H4 (cell line): ENCODE results near the gene HSD3B2. TPM values are rescaled to one million over a fixed set of nuclear protein-coding genes. Genes with fewer than 3 reads are reported as not detected.
"Not testable (repeated sequence)": the region's sequence is repeated elsewhere in the genome, so short reads cannot be mapped to it uniquely, and the experiment has no call there.

ENCODE experiments used
- DNase-seq: peaks from one replicate; pipeline ENCODE4 v3.0.0-alpha.2; 2015; ENCODE audit warnings: low spot score
- total RNA-seq: library from RNA; depleted of rRNA; stranded (reverse); fragments of >200 nt; shearing (Covaris generic); gene quantifications from 2 replicates; pipeline ENCODE4 v1.2.3, GENCODE V29; 2014; rRNA removed

The HSD3B2 gene
- not detected in 2 replicates for total RNA-seq

DNA sequence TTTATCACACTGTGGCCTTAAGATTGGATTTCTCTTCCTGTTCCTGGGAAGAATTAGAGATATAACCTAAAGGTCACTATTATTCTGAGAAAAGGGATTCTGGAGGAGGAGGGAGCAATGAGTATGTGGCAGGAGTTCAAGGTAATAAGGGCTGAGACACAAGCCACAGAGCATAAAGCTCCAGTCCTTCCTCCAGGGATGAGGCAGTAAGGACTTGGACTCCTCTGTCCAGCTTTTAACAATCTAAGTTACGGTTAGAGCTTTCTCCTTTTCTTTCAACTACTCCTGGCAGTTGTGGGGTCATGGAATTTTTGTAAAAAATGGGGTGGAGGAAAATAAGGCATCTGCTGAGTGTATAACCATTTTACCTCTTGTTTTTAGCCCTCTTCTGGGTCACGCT, at the start of gene HSD3B2:
TSS of gene HSD3B2 (plus strand) at position 201 of the 400 bp plus-strand sequence. CDS start 270 bp downstream, outside the sequence.
- DNase-seq = no peak

DNA sequence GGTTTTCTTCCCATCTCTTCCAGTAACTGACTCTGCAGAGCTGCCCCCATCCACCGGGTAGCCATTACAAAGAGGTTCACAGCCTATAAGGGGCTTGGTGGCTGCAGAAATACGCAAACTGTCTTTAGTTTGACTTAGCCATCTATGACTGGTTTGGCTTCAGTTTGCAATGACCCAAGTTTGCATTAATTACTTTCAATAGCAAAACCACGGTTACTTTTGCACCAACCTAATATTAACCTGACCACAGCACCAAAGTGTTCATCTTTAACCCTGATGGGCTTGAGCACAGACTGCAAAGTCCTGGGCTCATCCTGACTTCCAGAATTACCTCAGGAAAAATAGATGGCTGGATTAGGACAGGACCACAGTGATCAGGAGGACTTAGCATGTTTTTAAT, 48.5 kb upstream of the HSD3B2 start:
- DNase-seq = no peak

DNA sequence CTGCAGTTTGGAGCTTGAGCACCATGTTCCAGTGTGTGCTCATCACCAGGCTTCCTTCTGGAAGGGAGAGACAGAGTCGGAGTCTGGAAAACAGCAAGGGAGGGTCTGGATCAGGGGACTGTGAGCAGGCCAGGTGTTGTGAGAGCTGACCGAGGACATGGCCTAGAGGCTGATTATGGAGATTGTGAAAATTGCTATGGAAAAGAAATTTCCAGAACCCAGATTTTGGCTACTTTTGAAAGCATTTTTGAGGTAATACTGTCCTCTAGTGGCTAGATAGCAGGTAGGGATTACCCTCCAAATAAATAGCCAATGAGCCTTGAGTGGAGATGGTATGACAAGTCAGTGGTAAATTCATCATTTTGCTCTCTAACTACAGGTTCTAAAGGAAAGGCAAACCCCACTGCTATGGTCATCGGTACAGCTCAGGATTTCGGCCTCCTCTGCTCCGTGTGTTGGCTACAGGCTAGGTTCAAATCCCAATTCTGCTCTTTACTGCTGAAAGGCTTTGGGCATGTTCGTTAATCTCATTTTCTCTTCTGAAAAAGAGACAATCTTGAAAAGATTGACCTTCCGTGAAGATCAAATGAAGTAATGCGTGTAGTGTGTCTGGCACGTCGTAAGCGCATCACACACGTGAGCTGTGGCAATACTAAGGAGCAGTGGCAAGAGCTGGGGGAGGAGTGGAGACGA, 47.4 kb upstream of the HSD3B2 start:
- DNase-seq = peak; percentile 59

DNA sequence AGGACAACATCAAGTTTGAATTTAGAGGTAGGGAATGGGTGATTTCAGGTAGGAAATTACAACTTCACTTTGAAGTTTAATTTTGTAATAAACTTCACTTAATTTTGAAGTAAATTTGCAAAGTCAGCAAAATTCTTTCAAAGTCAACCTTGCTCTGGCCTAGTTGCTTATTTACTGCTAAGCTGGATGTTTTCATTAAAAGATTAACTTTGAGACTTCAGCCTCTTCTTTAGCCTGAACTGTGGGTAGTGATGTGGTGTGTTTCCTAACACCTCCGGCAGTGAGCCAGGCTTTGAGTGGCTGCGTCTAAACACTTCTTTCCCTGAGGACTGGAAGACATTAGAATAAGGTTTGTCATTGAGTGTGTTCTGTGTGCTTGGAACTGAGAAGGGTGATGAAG, 46.4 kb upstream of the HSD3B2 start, which contains the start of gene HAO2:
TSS of gene HAO2 (plus strand) at position 232 of the 400 bp plus-strand sequence. CDS start 12,301 bp downstream, outside the sequence.
- no peak for DNase-seq

DNA sequence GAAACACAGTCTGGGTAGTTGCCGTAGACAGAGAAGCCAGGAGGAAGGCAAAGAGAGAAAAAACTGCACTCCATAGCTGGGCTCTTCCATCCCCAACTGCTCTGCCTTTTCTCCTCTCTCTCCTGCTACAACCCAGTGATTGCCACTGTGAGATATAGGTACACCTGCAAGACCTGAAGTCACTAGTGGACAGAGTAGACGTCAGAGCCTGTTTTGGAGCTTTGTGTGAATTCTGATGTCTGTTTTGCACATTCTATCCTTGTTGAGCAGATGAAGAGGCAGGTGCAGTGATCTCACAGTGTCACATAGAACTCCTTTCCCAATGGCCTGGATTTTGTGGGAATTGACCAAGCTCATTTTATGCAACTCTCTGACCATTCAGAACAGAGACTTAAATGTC, 44.2 kb upstream of the HSD3B2 start:
- no peak for DNase-seq

DNA sequence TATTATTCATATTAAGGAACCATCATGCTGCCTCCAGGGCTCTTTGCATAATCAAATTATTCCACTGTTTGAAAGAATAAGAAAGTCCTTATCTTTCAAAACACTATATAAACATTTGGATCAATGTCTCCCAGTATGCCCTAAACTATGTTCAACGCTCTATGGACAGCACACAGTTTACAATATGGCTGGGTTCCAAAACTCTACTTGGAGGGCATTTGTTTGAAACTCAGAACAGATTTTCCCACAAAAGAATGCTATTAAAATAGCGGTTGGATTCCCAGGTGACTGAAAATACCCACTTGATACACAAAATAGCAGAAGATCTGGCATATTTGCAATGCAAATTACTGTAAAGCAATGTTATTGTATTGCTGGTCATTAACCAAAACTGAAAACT, 43.1 kb upstream of the HSD3B2 start:
- DNase-seq = no peak

DNA sequence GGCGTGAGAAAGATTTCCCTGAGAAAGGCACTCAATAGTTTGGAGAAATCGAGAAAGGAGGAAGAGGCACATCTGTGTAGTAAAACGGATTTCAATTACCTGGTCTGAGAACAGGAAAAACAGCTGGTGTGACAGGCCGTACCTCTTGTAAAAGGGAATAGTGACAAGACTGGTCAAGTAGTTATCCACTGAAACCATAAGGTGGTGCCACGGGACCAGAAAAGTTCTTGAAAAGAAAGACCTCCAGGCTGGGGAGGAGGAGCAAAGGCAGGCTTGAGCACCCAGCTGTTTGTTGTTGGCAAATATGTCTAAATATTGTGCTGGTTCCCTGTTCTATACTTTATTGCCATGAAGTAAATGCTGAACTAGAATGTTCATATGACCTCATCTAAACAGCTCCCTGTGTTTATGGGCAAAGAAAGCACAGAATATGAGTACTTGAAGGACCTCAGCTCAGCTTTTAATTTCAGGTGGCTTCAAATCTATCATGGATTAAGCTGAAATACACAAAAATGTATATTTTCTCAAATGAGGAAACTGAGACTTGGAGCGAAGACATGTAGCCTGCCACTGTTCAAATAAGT, 42.4 kb upstream of the HSD3B2 start:
- peak; percentile 83 for DNase-seq

DNA sequence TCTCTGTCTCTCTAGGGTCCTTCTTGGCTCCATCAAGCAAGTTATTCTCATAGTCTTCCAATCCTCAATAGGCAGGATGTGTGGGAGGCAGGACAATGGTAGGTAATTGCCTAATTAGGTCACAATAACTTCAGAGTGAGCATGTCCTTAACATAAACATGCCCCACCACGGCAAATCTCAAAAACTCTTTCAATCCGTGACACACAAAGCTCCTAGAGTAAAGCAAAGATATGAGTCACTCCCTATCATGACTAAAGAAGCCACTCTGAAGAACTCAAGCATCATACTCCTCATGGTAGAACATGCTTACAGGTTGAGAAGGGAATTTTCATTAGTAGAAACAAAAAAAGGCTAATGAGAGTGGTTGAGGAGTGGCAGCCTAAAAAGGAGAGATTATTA, 41.5 kb upstream of the HSD3B2 start:
- DNase-seq = peak; percentile 86

DNA sequence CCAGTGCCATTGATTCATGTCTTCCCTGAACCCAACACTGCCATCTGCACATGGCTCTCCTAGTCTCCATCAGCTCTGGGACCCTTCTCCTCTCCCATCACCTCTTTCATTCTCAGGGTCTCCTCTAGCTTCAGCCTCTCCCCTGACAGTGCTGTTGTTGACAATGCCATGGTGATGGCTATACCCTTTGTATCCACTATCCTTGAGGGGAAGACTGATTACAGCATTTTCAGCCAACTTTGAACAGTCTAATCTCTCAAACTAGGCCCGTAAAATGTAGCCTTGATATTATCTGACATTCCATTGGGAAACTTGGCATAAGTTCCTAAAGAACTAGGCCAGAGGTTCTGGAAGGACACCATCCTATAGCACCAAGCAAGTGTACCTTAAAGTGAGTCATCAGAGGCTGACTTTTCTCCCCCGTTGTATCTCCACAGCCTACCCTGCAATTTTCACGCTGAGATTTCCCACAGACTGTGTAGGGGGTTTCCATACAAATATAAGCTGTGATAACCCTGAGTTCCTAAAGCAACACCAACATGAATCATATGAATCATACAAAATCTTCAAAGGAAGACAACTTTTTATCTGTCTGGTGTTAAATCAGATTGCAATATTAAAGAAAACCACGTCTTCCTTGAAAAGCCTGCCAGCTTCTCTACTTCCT, 40.6 kb upstream of the HSD3B2 start:
- no peak for DNase-seq

DNA sequence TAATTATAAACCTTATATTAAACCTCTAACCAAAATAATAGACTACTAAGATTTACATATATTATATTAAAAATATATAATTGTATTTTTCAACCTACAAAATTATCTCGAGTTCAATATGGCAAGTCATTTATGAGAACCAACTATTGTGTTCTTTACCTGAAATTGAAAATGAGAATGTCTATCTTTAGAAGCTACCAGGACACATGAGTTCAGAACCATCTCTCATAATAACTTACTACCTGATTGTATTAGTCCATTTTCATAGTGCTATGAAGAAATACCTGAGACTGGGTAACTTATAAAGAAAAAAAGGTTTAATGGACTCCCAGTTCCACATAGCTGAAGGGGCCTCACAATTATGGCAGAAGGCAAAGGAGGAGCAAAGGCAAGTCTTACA, 39.6 kb upstream of the HSD3B2 start:
- DNase-seq = no peak

DNA sequence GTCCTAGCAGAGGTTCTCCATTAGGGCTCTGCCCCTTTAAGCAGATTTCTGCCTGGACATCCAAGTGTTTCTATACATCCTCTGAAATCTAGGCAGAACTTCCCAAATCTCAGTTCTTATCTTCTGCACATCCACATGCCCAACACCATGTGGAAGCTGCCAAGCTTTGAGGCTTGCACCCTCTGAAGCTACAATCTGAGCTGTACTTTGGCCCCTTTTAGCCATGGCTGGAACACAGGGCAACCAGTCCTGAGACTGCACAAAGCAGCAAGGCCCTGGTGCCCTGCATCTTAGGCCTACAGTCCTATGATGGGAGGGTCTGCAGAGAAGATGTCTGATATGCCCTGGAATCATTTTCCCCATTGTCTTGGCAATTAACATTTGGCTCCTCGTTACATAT, 38.4 kb upstream of the HSD3B2 start:
- no peak for DNase-seq

DNA sequence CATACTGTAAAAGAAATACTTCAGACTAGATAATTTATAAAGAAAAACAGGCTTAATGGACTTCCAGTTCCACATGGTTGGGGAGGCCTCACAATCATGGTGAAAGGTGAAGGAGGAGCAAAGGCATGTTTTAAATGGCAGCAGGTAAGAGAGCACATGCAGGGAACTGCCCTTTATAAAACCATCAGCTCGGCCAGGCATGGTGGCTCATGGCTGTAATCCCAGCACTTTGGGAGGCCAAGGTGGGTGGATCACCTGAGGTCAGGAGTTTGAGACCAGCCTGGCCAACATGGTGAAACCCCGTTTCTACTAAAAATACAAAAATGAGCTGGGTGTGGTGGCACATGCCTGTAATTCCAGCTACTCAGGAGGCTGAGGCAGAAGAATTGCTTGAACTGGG, 37.4 kb upstream of the HSD3B2 start:
- not testable (repeated sequence) for DNase-seq

DNA sequence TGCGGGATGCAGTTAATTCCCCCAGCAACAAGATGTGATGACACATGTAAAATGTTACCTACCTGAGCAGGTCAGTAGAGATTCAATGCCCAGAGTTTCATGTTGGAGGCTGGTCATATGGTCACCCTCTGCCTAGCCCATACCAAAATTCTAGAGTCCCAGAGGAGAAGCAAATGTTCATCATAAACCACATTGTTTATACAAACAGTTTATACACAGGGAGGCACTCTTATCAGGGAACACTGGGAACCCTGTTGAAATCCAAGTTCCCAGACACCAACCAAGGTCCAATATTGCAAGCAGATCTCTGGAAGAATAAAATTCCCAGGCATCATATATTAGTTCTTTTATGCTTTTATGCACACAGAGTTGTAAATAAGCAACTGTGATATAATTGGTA, 35.8 kb upstream of the HSD3B2 start:
- no peak for DNase-seq

DNA sequence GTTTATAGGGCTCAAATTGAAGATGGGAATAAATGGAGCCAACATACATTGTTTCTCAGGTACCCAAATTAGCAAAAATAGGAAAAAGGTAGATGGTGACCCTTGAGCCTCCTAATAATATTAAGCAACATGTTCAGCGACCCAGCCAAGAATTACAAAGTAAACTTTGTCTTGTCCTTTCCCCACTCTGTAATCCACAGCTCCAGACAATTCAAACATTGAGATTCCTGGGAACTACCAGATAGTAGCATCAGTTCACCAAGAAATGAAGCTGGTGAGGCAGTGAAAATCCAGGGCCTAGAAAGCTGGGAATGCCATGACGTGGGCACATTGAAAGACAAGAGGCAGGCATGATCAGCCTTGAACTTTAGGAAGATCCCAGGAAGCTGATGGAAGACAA, 34.6 kb upstream of the HSD3B2 start:
- DNase-seq = no peak

DNA sequence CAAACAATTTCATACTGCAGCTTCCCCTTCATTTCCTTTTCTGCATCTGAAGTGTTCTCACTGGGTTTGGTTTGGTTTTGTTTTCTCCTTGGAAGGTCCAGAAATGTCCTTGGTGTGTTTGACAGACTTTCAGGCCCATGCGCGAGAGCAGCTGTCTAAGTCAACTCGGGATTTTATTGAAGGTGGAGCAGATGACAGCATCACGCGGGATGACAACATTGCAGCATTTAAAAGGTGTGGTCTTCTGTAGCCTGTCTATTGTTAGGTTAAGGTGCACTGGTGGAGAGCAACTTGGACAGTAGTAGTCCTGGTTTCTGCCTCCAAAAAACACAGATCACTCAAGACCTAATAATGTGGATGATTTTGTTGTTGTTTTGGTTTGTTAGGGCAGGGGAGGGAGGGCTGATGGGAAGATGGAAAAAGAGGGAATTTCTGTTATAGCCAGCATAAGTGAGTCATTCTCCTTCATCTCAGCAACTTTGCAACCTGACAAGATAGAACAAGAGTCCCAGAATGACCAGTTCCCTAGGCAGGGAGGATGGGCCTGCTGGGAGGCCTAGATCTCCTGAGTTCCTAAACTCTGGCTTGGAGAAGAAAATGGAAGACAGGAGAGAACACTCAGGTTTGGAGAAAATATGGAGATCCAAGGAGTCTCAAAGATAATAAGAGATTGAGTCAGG, 33.8 kb upstream of the HSD3B2 start:
- no peak for DNase-seq

DNA sequence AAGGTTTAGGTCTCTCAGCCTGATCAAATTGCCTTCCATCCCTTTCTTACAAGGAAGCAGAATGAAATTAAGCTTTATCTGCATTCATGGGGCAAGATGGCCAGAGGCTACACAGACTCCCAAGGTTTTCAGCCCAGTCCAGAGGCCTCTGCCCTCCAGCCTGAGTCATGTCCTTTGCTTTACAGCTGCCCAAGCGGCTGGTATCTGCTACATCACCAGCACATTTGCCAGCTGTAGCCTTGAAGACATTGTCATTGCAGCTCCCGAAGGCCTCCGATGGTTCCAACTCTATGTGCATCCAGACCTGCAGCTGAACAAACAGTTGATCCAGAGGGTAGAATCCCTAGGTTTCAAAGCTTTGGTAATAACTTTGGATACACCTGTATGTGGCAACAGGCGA, 30.4 kb upstream of the HSD3B2 start:
- DNase-seq = no peak

DNA sequence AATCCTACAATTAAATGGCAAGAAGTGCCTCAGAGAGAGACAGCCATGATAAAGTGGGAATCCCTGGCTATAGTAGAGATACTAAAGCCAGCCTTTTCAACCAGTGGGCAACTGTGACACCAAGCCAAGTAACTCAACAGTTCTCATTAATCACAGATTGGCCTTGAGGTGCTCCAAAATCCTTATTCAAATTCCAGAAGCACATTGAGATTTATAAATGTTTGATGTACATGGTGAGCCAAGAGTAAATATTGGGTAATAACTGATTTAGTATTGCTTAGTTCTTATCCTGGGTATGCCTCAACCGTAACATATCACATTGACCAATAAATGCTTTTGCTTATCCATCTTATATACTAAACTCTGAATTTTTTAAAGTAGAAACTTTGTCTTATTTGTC, 29.3 kb upstream of the HSD3B2 start:
- no peak for DNase-seq

DNA sequence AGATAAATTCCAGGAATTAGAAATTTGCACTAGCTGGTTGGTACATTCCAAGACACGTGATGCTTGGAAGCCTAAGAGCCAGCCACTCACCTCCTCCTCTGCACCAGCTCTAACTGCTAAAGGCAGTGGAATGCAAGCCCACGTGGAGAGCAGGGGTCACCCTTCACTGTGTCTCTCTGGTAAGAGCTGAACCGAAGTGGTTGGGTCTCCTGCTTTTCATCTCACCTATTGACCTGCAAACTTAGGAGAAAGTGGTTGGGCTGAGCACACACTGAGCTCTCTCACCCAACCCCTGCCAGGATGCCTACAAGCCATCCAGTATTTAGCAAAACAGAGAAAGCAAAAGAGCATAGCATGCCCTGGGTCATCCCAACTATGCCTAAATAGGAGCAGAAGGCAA, 27.1 kb upstream of the HSD3B2 start:
- no peak for DNase-seq

DNA sequence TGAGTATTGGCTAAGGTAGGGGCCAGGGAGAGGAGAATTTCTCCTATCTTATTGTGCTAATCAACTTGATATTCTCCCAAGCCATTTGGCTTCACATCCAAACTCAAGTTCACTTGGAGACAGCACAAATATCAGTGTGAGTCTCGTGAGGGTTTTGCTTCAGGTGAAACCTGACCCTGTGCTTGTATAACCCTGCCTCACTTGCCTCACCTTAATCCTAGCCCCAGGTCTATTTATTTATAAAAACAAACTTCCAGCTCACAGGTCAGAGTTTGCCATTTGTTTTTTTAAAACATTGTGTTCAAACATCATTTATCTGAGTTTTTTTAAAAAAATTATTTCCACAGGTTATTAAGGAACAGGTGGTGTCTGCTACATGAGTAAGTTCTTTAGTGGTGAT, 26.5 kb upstream of the HSD3B2 start:
- no peak for DNase-seq

DNA sequence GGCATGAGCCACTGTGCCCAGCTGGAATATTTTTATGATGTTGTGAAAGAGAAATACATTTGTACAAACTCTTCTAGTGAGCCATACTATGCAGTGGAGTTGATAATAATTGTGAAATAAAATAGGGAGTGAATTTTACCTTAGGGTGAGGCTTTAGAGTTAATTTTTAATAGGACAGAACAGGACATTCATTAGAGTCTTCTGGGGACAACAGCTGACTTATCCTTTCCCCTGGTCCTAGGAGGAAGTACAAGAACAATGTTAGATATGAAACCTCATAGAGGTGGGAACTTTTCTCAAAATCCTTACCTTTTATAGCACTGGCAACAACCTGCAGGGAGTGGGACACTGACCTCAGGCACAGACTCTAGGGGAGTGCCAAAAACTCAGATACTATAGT, 24.4 kb upstream of the HSD3B2 start:
- no peak for DNase-seq

DNA sequence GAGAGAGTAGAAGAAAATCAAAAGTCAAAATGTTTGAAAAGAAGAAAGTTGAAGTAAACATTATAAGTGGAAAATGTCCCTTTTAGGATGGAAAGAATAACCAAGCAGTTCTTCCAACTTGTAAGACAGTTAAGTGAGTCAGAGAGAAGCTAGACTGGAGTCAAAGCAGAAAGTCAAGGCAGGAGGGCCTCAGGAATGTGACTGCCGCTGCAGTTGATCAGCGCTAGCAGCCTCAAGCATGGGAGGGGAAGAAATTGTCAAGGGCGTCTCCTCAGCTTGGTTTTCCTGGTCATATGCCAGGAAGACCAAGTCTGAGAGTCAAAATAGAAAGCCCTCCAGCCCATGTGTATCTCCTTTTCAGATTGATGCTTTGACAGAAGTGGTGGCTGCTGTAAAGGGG, 23.2 kb upstream of the HSD3B2 start:
- DNase-seq = no peak

DNA sequence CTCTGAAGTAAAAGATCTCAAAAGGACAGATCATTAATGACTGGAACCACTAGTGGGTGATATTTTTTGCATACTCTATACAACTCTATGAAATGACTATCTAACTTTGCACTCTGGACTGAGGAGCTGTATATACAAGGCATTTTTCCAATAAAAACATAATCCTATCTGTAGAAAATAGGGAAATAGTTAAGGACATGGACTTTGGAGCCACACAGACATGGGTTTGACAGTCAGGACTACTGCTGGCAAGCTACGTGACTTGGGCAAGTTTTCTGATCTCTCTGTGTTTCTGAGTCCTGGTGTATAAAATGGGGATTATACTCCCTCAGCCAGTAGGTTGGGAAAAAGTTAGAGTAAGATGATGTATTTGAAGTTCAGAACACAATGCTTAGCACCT, 20.9 kb upstream of the HSD3B2 start:
- no peak for DNase-seq

DNA sequence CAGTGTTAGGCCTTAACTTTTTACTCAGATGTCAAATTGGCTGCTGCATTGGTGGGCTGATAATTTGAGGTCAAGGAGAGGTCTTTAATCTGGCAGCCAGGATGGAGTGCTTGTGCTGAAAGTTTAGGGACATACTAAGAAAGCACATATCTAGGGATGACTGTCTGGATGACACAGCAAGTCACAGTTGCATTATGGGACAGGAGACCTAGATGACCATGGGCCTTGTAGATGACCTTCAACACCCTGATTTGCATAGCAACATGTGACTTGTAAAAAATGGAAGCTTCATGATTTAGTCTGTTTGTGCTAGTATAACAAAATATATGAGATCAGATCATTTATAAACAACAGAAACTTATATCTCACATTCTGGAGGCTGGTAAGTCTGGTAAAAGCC, 18.0 kb upstream of the HSD3B2 start:
- no peak for DNase-seq
